GM19240 (cell line): Measurements from ENCODE around the gene MCM7.
"Not testable (repeated sequence)": the region's sequence is repeated elsewhere in the genome, so short reads cannot be mapped to it uniquely, and the experiment has no call there.

ENCODE experiments used
- DNase-seq: peaks from one replicate; pipeline ENCODE4 v3.0.0; 2011; ENCODE audit warnings: low spot score; ENCODE audit not compliant: insufficient read length

Gene MCM7

DNA sequence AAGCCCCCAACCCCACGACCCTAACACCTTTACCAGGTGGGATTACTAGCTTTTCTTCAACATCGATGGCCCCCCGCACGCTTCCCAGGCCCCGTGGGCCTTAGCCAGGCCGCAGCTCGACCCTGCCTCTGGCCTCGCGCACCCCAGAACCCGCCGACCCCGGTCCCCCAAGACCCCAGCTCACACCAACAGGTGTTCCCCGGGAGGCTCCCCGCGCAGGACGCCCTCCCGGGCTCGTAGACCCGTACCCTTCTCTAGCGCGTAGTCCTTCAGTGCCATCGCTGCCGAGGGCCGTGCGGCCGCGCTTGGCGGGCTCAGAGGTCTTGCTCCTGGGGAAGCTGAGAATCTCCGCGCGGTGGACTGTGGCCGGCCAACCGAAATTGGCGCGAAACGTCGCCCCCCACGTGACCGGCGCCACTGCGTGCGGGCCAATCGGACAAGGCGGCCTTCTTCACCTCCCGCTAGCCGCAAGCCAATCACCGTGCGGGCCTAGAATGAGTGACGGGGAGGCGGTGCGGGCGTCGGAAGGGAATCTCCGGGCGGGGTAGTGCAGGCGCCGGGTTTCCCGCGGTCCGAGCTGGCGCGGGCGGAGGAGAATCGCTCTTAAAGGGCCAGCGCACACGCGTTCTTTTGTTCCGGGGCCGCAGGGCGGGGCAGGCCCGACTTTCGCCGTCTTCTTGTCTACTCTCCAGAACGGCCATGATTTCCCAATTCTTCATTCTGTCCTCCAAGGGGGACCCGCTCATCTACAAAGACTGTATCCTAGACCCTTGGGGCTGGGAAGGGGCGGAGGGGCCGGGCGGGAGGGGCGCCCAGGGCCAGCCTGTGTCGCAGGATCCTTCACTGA, at the start of gene MCM7, which contains the start of gene AP4M1:
Gene MCM7, minus strand, starts transcription at position 382 of the 847 bp plus-strand sequence. Its CDS starts 103 bp downstream, at position 279.
Gene AP4M1, plus strand, starts transcription at position 628 of the 847 bp plus-strand sequence. Its CDS starts 72 bp downstream, at position 700.
- DNase-seq, result peak; percentile 91

DNA sequence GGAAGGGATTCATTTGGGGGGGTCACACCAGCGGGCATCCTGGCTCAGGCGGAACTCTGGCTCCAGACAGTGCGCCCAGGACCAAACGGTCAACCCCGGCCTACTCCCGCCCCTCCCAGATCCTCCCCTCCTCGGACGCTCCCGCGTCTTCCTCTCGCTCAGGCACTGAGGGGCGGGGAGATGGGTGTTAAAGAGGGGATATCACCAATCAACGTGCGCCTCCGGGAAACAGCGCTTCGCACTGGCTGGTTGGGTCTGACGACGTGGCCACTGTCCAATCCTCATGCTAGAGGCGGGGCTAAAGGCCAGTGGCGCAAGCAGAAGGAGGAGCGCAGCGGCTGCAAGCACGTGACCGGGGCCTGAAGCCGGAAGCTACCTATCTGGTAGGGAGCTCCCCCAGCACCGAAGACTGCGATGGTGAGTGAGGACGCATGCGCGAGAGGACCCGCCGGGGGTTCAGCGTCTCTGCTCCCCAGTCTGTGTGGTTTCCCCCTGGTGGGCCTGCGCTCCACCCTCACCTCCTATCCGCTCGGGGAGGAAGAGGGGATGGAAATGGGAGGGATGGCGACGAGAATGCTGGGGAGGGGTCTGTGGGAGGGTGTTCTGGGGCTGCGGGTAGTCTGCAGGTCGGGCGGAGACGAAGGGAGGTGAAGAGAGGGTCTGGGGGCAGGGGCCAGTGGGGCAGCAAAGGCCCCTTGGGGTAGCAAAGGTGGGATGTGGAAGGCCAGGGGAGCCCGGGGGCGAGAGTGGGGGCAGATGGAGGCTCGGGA, 47.5 kb upstream of the MCM7 start, which contains the start of gene LAMTOR4:
Gene LAMTOR4, plus strand, starts transcription at position 360 of the 770 bp plus-strand sequence. Its CDS starts 55 bp downstream, at position 415.
- peak; percentile 98 for DNase-seq

DNA sequence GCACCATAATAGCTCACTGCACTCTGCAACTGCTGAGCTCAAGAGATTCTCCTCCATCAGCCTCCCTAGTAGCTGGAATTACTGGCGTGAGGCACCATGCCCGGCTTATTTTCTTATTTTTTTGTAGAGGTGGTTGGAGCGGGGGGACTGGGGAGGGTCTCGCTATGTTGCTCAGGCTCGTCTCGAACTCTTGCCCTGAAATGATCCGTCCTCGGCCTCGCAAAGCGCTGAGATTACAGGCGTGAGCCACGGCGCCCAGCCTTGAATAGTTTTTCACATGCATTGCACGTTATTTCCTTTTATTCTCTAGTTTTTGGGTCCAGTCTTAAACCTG, 47.0 kb upstream of the MCM7 start:
- DNase-seq, result no peak

DNA sequence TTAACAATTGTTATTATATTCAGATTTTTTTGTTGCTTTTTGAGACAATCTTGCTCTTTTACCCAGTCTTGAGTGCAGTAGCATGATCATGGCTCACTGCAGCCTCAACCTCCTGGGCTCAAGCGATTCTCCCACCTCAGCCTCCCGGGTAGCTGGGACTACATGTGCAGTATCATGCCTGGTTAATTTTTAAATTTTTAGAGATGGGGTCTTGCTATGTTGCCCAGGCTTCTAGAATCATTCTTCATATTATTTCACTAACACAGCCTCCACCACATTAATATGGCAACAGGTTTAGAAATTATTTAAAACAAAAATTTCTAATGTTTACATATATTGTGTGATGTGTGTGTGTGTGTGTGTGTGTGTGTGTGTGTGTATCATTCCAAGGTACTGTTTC, 46.1 kb upstream of the MCM7 start:
- no peak for DNase-seq

DNA sequence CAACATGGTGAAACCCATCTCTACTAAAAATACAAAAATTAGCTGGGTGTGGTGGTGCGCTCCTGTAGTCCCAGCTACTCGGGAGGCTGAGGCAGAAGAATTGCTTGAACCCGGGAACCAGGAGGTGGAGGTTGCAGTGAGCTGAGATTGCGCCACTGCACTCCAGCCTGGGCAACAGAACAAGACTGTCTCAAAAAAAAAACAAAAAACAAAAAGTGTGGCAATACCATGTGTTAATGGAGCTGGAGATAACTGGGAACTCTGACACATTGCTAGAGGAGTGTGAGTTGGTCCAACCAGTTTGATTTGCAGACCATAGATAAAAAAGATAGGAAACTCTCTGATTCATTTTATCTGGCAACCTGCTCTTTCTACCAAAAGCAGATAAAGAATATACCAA, 45.2 kb upstream of the MCM7 start:
- not testable (repeated sequence) for DNase-seq

DNA sequence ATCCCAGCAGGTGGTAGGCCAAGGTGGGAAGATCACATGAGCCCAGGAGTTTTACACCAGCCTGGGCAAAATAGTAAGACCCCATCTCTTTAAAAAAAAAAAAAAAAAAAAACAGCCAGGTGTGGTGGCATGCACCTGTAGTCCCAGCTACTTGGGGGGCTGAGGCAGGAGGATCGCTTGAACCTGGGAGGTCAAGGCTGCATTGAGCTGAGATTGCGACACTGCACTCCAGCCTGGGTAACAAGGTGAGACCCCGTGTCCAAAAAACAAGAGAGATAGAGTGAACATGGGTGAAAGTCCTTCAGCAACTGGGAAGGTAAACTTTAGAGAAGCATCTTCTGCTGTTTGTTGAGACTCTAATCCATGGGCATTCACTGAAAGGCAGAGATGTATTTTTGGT, 41.3 kb upstream of the MCM7 start:
- no peak for DNase-seq

DNA sequence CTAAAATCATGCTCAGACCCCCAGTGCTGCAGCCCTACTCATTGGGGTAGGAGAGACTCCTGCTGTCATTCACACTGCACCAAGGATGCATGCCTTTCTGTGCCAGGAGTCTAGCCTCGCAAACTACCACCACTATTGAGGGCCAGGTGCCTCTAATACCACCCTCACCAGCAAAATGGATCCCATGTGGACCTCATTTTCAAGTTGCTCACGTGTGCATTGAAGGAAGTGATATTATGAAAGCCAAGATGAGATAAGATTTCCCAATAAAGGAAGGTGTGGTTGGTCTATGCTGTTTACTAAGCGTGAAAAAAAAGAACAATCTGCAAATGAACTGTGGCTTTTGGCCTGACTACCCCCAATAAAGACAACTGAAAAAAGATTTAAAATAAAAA, 40.4 kb upstream of the MCM7 start:
- DNase-seq, result no peak

DNA sequence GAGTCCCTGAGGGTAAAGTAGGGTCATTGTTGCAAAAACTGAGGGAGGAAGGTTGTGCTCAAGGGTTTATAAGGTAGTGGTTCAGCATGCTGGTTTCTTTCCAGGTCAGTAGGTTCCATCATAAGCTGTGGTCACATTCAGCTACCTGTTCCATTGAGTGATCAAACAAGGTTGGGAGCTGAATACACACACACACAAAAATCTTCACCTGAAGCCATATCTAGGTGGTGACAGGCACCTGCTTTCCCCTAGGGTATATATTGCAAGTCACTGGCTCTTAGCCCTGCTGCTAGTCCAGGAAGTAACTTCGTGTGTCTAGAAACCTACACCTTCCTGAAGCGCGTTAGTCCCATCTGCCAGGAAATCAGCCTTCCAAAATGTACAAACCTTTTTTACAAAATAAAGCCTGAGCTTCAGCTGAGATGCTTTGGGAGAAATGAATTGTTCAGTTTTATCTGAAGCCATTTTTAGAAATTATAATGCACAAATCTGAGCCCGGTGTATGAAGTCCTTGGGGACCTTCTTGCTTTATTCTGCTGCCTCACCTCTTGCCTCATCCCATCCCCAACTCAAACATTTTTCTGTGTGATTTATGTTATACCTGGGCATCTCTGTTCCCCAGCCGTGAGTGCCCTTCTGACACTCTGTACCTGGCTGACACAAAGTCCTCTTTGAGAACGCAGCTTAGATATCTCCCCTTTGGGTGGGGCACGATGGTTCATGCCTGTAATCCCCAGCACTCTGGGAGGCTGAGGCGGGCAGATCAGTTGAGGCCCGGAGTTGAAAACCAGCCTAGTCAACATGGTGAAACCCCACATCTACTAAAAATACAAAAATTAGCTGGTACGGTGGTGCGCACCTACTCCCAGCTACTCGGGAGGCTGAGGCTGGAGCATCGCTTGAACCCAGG, 36.9 kb upstream of the MCM7 start:
- DNase-seq, result no peak

DNA sequence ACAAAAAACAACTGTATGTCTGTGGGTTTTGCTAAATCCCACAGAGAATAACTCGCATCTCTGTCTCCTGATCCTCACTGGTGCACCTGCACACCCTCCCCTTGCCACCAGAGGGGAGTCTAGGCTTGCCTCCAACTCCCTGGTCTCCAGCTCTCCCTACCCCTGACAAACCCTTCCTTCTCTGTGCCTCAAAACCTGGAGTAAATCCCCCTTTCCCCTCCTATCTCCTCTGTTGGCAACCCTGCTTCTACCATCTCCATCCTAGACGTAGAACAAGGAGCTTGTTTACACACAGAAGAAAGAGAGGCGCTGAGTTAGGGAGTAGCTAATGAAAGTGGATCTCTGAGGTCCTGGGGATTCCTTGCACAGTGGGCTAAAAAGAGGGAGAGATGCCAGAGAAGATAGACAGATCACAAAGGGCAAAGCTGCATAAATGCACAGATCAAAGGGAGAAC, 31.5 kb upstream of the MCM7 start:
- DNase-seq, result peak; percentile 57

DNA sequence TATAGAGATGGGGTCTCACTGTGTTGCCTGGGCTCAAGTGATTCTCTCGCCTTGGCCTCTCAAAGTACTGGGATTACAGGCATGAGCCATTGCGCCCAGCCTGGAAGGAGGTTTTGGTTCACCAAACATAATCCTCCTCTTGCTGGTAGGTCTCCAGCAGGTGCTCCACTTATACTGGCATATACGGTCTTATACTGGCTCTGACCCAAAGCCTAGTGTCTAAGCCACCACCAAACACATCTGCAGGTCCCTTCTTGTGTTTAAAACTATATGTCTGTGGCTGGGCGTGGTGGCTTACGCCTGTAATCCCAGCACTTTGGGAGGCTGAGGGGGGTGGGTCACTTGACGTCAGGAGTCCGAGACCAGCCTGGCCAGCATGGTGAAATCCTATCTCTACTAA, 30.9 kb upstream of the MCM7 start:
- no peak for DNase-seq

DNA sequence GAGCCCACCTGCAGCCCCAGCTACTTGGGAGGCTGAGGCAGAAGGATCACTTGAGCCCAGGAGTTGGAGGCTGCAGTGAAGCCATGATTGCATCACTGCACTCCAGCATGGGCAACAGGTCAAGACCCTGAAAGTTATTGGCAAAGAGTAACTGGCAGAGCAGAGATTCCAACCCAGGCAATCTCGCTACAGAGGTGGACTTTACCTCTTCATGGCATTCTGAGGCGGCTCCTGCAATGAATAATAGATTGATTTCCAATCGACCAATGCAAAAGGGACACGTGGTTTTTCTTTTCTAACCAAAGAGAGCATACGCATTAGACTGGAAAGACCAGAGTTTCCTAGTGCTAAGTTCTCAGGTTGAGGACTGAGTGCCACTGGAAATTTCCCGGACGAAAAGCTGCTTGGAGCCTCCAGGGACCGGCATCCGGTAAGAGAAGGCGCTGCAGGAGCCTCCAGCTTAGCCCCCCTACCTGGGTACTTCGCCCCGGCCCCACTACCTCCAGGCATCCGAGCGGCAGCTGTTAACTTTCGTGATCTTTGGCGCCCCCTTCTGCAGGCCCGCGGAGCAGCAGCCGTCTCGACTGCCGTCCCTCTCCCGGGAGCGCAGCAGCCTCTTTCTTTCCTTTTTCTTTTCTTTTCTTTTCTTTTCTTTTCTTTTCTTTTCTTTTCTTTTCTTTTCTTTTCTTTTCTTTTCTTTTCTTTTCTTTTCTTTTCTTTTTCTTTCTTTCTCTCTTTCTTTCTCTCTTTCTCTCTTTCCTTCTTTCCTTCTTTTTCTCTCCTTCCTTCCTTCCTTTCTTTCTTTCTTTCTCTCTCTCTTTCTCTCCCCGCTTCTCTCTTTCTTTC, 29.6 kb upstream of the MCM7 start:
- peak; percentile 61 for DNase-seq

DNA sequence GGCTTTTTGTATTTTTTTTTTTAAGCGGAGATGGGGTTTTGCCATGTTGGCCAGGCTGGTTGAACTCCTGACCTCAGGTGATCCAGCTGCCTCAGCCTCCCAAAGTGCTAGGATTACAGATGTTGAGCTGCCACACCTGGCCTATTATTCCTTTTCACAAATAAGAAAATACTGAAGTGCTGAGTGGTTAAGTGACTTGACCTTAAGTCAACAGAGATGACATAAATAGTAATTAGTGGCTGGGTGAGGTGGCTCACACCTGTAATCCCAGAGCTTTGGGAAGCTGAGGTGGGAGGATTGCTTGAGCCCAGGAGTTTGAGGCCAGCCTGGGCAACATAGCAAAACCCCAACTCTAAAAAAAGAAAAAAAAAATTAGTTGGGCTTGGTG, 29.0 kb upstream of the MCM7 start:
- DNase-seq, result not testable (repeated sequence)

DNA sequence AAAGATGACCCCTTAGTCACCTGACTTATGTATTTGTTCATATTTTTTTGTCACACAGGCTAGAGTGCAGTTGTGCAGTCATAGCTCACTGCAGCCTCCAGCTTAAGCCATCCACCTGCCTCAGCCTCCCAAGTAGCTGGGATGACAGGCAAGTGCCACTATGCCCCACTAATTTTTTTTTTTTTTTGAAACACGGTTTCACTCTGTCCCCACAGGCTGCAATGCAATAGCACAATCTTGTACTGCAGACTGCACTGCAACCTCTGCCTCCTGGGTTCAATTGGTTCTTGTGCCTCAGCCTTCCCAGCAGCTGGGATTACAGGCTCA, 27.4 kb upstream of the MCM7 start:
- DNase-seq, result no peak

DNA sequence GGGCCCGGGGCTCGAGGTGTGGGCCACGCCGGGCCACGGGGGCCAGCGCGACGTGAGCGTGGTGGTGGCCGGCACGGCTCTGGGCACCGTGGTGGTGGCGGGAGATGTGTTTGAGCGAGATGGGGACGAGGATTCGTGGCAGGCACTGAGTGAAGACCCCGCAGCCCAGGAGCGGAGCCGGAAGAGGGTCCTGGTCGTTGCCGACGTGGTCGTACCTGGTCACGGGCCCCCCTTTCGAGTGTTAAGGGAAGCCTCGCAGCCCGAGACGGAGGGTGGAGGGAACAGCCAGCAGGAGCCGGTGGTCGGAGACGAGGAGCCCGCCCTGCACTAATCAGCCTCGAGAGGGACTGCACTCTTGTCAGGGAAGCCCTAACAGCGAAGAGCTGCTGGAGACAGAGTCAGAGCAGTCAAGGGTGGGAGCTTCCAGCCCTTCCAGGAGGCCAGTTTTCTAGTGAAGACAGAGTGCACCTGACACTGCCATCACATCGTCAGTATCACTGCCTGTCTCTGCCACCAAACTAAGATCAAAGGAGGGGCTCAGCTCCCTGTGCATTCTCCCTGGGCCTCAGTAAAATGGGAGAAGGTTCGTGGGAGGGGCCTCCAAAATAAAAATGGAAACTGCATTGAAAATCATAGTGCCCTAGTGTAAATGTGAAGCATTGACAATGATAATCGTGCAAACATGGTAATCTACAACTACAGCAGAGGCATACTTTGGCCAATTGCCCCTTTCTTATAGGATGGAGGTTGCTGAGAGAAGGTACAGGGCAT, 26.9 kb upstream of the MCM7 start:
- no peak for DNase-seq

DNA sequence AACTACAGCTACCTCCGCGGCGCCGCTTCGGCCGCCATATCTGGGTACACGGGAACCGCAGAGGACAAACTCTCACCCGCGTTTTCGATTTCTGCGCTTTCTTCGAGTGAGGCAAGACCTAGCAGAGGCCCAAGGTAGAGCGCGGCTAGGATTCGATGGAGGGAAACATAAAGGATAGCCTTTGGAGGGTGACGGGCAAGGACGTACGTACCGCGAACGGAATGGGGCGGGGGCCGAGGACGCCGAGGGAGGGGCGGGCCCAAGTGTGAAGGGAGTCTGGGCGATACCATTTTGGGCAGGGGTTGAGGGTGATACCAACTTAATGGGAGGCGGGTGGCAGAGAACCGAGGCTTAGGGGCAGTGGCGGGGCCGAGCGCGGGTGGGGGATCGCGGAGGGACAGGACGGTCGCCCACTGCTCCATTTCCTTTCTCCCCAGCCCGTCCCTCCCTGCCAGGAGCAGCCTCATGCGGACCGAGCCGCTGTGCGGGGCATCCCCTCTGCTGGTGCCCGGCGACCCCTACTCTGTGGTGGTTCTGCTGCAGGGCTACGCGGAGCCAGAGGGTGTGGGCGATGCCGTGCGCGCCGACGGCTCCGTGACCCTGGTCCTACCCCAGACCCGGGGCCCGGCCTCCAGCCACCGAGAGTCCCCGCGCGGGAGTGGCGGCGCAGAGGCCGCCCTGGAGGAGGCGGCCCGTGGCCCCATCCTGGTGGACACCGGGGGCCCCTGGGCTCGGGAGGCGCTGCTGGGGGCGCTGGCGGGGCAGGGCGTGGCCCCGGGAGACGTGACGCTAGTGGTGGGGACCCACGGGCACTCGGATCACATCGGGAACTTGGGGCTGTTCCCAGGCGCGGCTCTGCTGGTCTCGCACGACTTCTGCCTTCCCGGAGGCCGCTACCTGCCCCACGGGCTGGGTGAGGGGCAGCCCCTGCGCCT, 26.0 kb upstream of the MCM7 start, which contains the start of gene MBLAC1:
Gene MBLAC1, plus strand, starts transcription at position 37 of the 935 bp plus-strand sequence. Its CDS starts 429 bp downstream, at position 466.
- no peak for DNase-seq

DNA sequence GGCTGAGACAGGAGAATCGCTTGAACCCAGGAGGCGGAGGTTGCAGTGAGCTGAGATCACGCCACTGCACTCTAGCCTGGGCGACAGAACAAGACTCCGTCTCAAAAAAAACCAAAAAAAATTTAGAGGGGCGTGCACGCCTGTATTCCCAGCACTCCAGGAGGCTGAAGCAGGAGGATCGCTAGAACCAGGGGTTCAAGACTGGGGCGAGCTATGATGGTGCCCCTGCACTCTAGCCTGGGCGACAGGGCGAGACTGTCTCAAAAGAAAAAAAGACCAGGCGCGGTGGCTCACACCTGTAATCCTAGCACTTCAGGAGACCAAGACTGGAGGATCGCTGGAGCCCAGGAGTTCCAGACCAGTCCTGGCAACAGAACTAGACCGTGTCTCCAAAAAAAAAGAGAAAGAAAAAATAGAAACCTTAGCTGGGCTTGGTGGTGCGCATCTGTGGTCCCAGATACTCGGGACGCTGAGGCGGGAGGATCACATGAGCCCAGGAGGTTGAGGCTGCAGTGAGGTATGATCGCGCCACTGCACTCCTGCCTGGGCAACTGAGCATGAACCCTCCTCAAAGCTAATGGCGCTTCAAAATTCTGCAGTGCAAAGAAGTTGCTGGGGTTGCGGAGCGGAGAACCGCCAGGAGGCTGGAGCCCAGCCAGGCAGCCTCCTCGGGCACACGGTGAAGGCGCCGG, 25.2 kb upstream of the MCM7 start:
- DNase-seq, result no peak

DNA sequence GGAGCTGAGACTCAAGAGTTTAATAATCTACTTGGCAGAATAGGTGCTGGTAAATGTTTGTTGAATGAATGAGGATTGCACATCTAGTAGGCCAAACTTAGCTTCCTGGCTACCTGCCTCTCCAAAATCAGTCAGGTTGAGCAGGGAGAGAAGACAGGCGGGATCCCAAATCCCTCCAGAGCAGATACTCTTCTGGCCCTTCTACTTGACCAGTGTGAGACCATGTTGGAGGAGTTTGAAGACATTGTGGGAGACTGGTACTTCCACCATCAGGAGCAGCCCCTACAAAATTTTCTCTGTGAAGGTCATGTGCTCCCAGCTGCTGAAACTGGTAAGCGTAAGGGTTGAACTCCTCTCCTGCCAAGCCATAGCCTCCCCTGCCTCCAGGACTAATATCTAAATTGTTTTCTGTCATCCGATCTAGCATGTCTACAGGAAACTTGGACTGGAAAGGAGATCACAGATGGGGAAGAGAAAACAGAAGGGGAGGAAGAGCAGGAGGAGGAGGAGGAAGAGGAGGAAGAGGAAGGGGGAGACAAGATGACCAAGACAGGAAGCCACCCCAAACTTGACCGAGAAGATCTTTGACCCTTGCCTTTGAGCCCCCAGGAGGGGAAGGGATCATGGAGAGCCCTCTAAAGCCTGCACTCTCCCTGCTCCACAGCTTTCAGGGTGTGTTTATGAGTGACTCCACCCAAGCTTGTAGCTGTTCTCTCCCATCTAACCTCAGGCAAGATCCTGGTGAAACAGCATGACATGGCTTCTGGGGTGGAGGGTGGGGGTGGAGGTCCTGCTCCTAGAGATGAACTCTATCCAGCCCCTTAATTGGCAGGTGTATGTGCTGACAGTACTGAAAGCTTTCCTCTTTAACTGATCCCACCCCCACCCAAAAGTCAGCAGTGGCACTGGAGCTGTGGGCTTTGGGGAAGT, 23.4 kb upstream of the MCM7 start:
- DNase-seq, result no peak
